Astrocyte (in vitro differentiated cells and primary cell): ENCODE data around the gene OSBPL9. TPM values are rescaled to one million over a fixed set of nuclear protein-coding genes. Genes with fewer than 3 reads are reported as not detected.
"Not testable (repeated sequence)": the region's sequence is repeated elsewhere in the genome, so short reads cannot be mapped to it uniquely, and the experiment has no call there.

ENCODE experiments used
- DNase-seq: peaks from one replicate; pipeline ENCODE4 v3.0.0-alpha.2; 2010; ENCODE audit warnings: low read depth
- FAIRE-seq: peaks from 2 replicates; lab custom pipeline; 2011; peaks lifted over from hg19 to GRCh38; lab: Jason Lieb, UNC
- H2AFZ ChIP-seq: 2 replicates; pipeline ENCODE4 v1.6.0; 2012; ENCODE audit warnings: low read depth, low read length, inconsistent platforms
- H3K27ac ChIP-seq: 2 replicates; pipeline ENCODE4 v1.5.1; 2011; ENCODE audit warnings: low read depth, low read length, inconsistent platforms
- H3K27me3 ChIP-seq: 2 replicates; pipeline ENCODE4 v1.6.0; 2011; ENCODE audit warnings: low read length, inconsistent platforms; ENCODE audit not compliant: insufficient read depth
- H3K36me3 ChIP-seq: 2 replicates; pipeline ENCODE4 v1.5.1; 2011; ENCODE audit warnings: low read length, inconsistent platforms; ENCODE audit not compliant: insufficient read depth
- H3K4me1 ChIP-seq: 2 replicates; pipeline ENCODE4 v1.5.1; 2011; ENCODE audit warnings: low read length, inconsistent platforms; ENCODE audit not compliant: insufficient read depth
- H3K4me2 ChIP-seq: 2 replicates; pipeline ENCODE4 v1.6.0; 2012; ENCODE audit warnings: low read length, inconsistent platforms
- H3K4me3 ChIP-seq: 2 replicates; pipeline ENCODE4 v1.5.1; 2011; ENCODE audit warnings: low read depth, mild to moderate bottlenecking, low read length, inconsistent platforms; ENCODE audit not compliant: insufficient read depth
- H3K79me2 ChIP-seq: 2 replicates; pipeline ENCODE4 v1.6.0; 2012; ENCODE audit warnings: mild to moderate bottlenecking, low read length, inconsistent platforms; ENCODE audit not compliant: insufficient read depth
- H3K9ac ChIP-seq: 2 replicates; pipeline ENCODE4 v1.6.0; 2012; ENCODE audit warnings: mild to moderate bottlenecking, low read length, inconsistent platforms
- H3K9me3 ChIP-seq: 2 replicates; pipeline ENCODE4 v1.5.1; 2012; ENCODE audit warnings: low read depth, mild to moderate bottlenecking, low read length, inconsistent platforms; ENCODE audit not compliant: insufficient read depth
- H4K20me1 ChIP-seq: 2 replicates; pipeline ENCODE4 v1.6.0; 2012; ENCODE audit warnings: low read length, inconsistent platforms; ENCODE audit not compliant: insufficient read depth
- H3K27ac Mint-ChIP-seq: one replicate; pipeline ENCODE4 v1.8.0; 2021; ENCODE audit warnings: mild to moderate bottlenecking, mixed read lengths; ENCODE audit not compliant: unreplicated experiment
- H3K27me3 Mint-ChIP-seq: one replicate; pipeline ENCODE4 v1.8.0; 2021; ENCODE audit warnings: low read depth, mixed read lengths; ENCODE audit not compliant: unreplicated experiment
- H3K36me3 Mint-ChIP-seq: one replicate; pipeline ENCODE4 v1.8.0; 2021; ENCODE audit warnings: low read depth, mixed read lengths; ENCODE audit not compliant: unreplicated experiment
- H3K4me1 Mint-ChIP-seq: one replicate; pipeline ENCODE4 v1.8.0; 2021; ENCODE audit warnings: low read depth, mixed read lengths; ENCODE audit not compliant: unreplicated experiment
- H3K4me3 Mint-ChIP-seq: one replicate; pipeline ENCODE4 v1.8.0; 2021; ENCODE audit warnings: mild to moderate bottlenecking, moderate library complexity, mixed read lengths; ENCODE audit not compliant: unreplicated experiment
- H3K9me3 Mint-ChIP-seq: one replicate; pipeline ENCODE4 v1.8.0; 2021; ENCODE audit warnings: mild to moderate bottlenecking, mixed read lengths; ENCODE audit not compliant: unreplicated experiment
- EZH2 ChIP-seq: IDR thresholded peaks from 2 replicates; pipeline ENCODE4 v1.6.1; 2012; ENCODE audit warnings: mild to moderate bottlenecking, low read length, inconsistent platforms; ENCODE audit not compliant: insufficient read depth
- total RNA-seq: library from RNA; stranded (reverse); gene quantifications from 2 replicates; pipeline ENCODE4 v1.2.1, GENCODE V29; 2021
- TF ChIP-seq, protein P1 (sequence below): IDR thresholded peaks from 2 replicates; pipeline ENCODE4 v1.5.1; 2011; ENCODE audit warnings: low read depth, mild to moderate bottlenecking, inconsistent platforms, low read length, moderate library complexity; ENCODE audit not compliant: insufficient read depth

Gene OSBPL9
- total RNA-seq, 1 donor from 2014 or later, result 117 TPM

GRCh38 chr1:51729824-51730301 lies 113.0 kb downstream of the OSBPL9 start:
- peaks cover 13% of the 10 kb centered on the region for H3K4me1 ChIP-seq
- Mint-ChIP-seq H3K27me3 (no peaks in the 10 kb centered on the region), H3K27ac (no peak overlapping the region), H3K4me3 (peak overlapping the region; percentile 93), H3K9me3 (no peaks in the 10 kb centered on the region), H3K36me3 (peaks cover 2% of the 10 kb centered on the region), H3K4me1 (peaks cover 23% of the 10 kb centered on the region)
- H3K9me3 ChIP-seq, result no peaks in the 10 kb centered on the region
- H4K20me1 ChIP-seq, result peaks cover 21% of the 10 kb centered on the region
- DNase-seq (peak; percentile 2), FAIRE-seq (no peak)
- H3K27me3 ChIP-seq, result no peaks in the 10 kb centered on the region
- peak overlapping the region; percentile 89 for H3K9ac ChIP-seq
- H3K4me3 ChIP-seq, result peak overlapping the region; percentile 81
- peak overlapping the region; percentile 28 for H2AFZ ChIP-seq
- peak overlapping the region; percentile 75 for H3K27ac ChIP-seq
- H3K4me2 ChIP-seq, result peak overlapping the region; percentile 96
- H3K36me3 ChIP-seq, result no peaks in the 10 kb centered on the region
- H3K79me2 ChIP-seq, result peaks cover 48% of the 10 kb centered on the region
- TF ChIP-seq, protein P1, sequence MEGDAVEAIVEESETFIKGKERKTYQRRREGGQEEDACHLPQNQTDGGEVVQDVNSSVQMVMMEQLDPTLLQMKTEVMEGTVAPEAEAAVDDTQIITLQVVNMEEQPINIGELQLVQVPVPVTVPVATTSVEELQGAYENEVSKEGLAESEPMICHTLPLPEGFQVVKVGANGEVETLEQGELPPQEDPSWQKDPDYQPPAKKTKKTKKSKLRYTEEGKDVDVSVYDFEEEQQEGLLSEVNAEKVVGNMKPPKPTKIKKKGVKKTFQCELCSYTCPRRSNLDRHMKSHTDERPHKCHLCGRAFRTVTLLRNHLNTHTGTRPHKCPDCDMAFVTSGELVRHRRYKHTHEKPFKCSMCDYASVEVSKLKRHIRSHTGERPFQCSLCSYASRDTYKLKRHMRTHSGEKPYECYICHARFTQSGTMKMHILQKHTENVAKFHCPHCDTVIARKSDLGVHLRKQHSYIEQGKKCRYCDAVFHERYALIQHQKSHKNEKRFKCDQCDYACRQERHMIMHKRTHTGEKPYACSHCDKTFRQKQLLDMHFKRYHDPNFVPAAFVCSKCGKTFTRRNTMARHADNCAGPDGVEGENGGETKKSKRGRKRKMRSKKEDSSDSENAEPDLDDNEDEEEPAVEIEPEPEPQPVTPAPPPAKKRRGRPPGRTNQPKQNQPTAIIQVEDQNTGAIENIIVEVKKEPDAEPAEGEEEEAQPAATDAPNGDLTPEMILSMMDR, result no peak
- no peak for TF ChIP-seq EZH2

DNA sequence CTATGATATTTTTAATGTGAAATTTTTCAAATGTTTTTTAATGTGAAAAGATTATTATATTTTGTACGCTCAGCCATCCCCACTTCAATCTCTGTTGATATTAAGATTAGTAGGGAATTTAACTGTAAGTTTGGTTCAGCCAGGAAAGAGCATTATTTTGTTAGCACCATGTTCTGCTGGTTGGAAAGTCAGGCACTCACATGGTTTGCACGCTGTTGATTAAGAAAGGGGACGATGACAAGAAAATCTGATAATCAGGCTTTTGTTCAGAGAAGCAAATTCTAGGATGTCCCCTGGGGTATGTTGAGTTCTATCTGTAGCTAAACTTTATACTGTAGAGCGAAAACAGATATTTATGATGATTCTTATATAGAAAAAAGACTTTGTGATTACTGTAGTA lies 115.1 kb downstream of the OSBPL9 start:
- Histone ChIP-seq H3K4me2 (no peak overlapping the region), H3K9ac (no peak overlapping the region), H3K4me1 (peaks cover 24% of the 10 kb centered on the region), H4K20me1 (peaks cover 29% of the 10 kb centered on the region), H3K36me3 (no peaks in the 10 kb centered on the region), H3K27ac (no peak overlapping the region), H3K27me3 (no peaks in the 10 kb centered on the region), H3K9me3 (no peaks in the 10 kb centered on the region), H3K4me3 (no peak overlapping the region), H3K79me2 (peaks cover 69% of the 10 kb centered on the region), H2AFZ (no peak overlapping the region)
- Mint-ChIP-seq H3K36me3 (peaks cover 2% of the 10 kb centered on the region), H3K27ac (no peak overlapping the region), H3K9me3 (no peaks in the 10 kb centered on the region), H3K4me1 (peaks cover 40% of the 10 kb centered on the region), H3K4me3 (peak overlapping the region; percentile 93), H3K27me3 (no peaks in the 10 kb centered on the region)
- TF ChIP-seq EZH2, result no peak
- TF ChIP-seq, protein P1, result no peak
- FAIRE-seq, result no peak
- DNase-seq, result no peak

GRCh38 chr1:51732701-51733425 lies 116.0 kb downstream of the OSBPL9 start:
- no peak for TF ChIP-seq EZH2
- TF ChIP-seq, protein P1, result no peak
- Mint-ChIP-seq H3K36me3 (peaks cover 2% of the 10 kb centered on the region), H3K9me3 (no peaks in the 10 kb centered on the region), H3K27ac (no peak overlapping the region), H3K27me3 (no peaks in the 10 kb centered on the region), H3K4me3 (peak overlapping the region; percentile 1), H3K4me1 (peaks cover 46% of the 10 kb centered on the region)
- Histone ChIP-seq H3K27ac (no peak overlapping the region), H3K4me1 (peaks cover 30% of the 10 kb centered on the region), H3K4me3 (no peak overlapping the region), H3K4me2 (no peak overlapping the region), H3K79me2 (peaks cover 78% of the 10 kb centered on the region), H3K9ac (no peak overlapping the region), H3K27me3 (no peaks in the 10 kb centered on the region), H4K20me1 (peaks cover 35% of the 10 kb centered on the region), H2AFZ (no peak overlapping the region), H3K9me3 (no peaks in the 10 kb centered on the region), H3K36me3 (no peaks in the 10 kb centered on the region)
- DNase-seq (no peak), FAIRE-seq (no peak)

DNA sequence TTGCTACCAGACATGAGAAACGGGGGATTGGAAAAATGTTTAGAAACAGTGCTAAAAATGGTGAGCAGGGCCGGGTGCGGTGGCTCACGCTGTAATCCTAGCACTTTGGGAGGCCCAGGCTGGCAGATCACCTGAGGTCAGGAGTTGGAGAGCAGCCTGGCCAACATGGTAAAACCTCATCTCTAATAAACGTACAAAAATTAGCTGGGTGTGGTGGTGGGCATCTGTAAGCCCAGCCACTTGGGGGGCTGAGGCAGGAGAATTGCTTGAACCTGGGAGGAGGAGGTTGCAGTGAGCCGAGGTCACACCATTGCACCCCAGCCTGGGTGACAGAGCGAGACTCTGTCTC lies 116.5 kb downstream of the OSBPL9 start:
- H3K36me3 ChIP-seq, H3K9ac ChIP-seq, H3K27ac Mint-ChIP-seq, H3K4me2 ChIP-seq, H3K4me3 Mint-ChIP-seq, H3K27me3 Mint-ChIP-seq, FAIRE-seq, DNase-seq, H3K36me3 Mint-ChIP-seq, H3K27ac ChIP-seq, H3K9me3 ChIP-seq, H3K4me3 ChIP-seq, H2AFZ ChIP-seq, H3K9me3 Mint-ChIP-seq, H3K27me3 ChIP-seq: not testable (repeated sequence)
- peaks cover 50% of the 10 kb centered on the region for H3K4me1 Mint-ChIP-seq
- Histone ChIP-seq H3K79me2 (peaks cover 82% of the 10 kb centered on the region), H4K20me1 (peaks cover 37% of the 10 kb centered on the region), H3K4me1 (peaks cover 33% of the 10 kb centered on the region)
